ENCODE measurements around the gene LRRC40. TPM values are rescaled to one million over a fixed set of nuclear protein-coding genes. Genes with fewer than 3 reads are reported as not detected.
"Not testable (repeated sequence)": the region's sequence is repeated elsewhere in the genome, so short reads cannot be mapped to it uniquely, and the experiment has no call there.

Gene LRRC40
- total and polyA plus RNA-seq, 2 donors (not counting 3 experiments of a cell fraction or from before 2014, with no cell fraction given): 8.1 to 21.1 TPM

DNA sequence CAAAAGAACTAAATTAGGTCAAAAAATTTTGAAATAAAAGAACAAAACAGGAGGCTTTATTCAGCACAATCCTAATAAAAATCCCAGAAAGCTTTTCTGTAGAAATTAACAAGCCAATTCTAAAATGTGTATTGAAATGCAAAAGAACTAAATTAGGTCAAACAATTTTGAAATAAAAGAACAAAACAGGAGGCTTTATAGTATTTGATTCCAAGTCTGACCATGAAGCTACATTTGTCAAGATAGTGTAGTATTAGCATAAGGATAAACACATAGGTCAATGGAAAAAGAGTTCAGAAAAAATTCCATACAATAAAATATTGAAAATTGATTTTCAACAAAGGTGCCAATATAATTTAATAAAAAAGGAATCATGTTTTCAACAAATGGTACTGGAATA is 10.8 kb downstream of the LRRC40 start:
- Histone ChIP-seq H3K27me3 (ENCODE audit: control insufficient read depth in 2 of 2, insufficient read depth in 2 of 2, low read length in 2 of 2) (no peaks in the 10 kb centered on the region), H3K9ac (replicated peaks; ENCODE audit: extremely low read depth, insufficient read depth, low read length) (no peak overlapping the region), H4K20me1 (replicated peaks; ENCODE audit: control insufficient read depth, extremely low read depth, insufficient read depth, low read length) (no peaks in the 10 kb centered on the region), H3K9me1 (replicated peaks; ENCODE audit: control insufficient read depth, extremely low read depth, insufficient read depth, low read length) (no peaks in the 10 kb centered on the region), H3K9me3 (replicated peaks; ENCODE audit: control insufficient read depth, insufficient read depth, low read length) (no peaks in the 10 kb centered on the region), H2AFZ (ENCODE audit: low read depth, low read length) (no peak overlapping the region), H3K4me2 (ENCODE audit: insufficient read depth, low read length) (no peak overlapping the region), H3K79me2 (ENCODE audit: control insufficient read depth, insufficient read depth, low read length) (peaks cover 70% of the 10 kb centered on the region), H3K4me3 (replicated peaks in 1 of 3; ENCODE audit: insufficient read depth in 1 of 3, low read depth in 1 of 3, low read length in 3 of 3) (no peak overlapping the region), H3K4me1 (ENCODE audit: control insufficient read depth, extremely low read depth, insufficient read depth, low read length) (no peaks in the 10 kb centered on the region), H3K36me3 (ENCODE audit: control insufficient read depth in 2 of 2, extremely low read depth in 1 of 2, insufficient read depth in 2 of 2, low read length in 2 of 2) (no peaks in the 10 kb centered on the region), H3K27ac (ENCODE audit: insufficient read depth, low read depth, low read length) (no peak overlapping the region)
- ChIA-PET CTCF (no interaction called here), POLR2A (no interaction called here)
- no peak for TF ChIP-seq JUN (IDR thresholded peaks at IDR 0.05; ENCODE audit: borderline replicate concordance, insufficient read depth, insufficient read length, low read depth)
- no peak for TF ChIP-seq POLR2A (IDR thresholded peaks at IDR 0.05; ENCODE audit: low read depth, low read length)
- TF ChIP-seq MYC (IDR thresholded peaks at IDR 0.05; ENCODE audit: low read depth, low read length): no peak
- no peak for TF ChIP-seq POLR2AphosphoS5 (IDR thresholded peaks at IDR 0.05; ENCODE audit: insufficient read depth, low read depth, low read length)
- no peak for TF ChIP-seq FOS (IDR thresholded peaks at IDR 0.05; ENCODE audit: borderline replicate concordance, insufficient read depth, low read length)
- DNase-seq (ENCODE audit: low read depth, low spot score) (no peak), FAIRE-seq (no peak)
- dilution Hi-C loops (cut with MboI; ENCODE audit: extremely low pct_ligation_motif_present, low sequenced_read_pairs) (no loop called here), intact Hi-C loops (cut with micrococcal nuclease) (no loop called here)
- BruUV-seq (replicated peaks): no TSS peak

DNA sequence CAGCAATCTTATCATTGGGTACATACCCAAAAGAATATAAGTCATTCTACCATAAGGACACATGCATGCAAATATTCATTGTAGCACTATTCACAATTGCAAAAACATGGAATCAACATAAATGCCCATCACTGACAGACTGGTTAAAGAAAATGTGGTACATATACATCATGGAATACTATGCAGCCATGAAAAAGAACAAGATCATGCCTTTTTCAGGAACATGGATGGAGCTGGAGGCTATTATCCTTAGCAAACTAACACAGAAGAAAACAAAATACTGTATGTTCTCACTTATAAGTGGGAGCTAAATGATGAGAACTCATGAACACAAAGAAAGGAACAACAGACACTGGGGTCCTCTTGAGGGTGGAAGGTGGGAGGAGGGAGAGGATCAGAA is 12.9 kb downstream of the LRRC40 start:
- dilution Hi-C loops (cut with MboI; ENCODE audit: extremely low pct_ligation_motif_present, low sequenced_read_pairs); H2AFZ ChIP-seq (ENCODE audit: low read depth, low read length); intact Hi-C loops (cut with micrococcal nuclease); H3K4me2 ChIP-seq (ENCODE audit: insufficient read depth, low read length); H3K36me3 ChIP-seq (ENCODE audit: control insufficient read depth in 2 of 2, extremely low read depth in 1 of 2, insufficient read depth in 2 of 2, low read length in 2 of 2); BruUV-seq (replicated peaks); H4K20me1 ChIP-seq (replicated peaks; ENCODE audit: control insufficient read depth, extremely low read depth, insufficient read depth, low read length); POLR2A ChIA-PET; H3K9me1 ChIP-seq (replicated peaks; ENCODE audit: control insufficient read depth, extremely low read depth, insufficient read depth, low read length); H3K27me3 ChIP-seq (ENCODE audit: control insufficient read depth in 2 of 2, insufficient read depth in 2 of 2, low read length in 2 of 2); DNase-seq (ENCODE audit: low read depth, low spot score); H3K9me3 ChIP-seq (replicated peaks; ENCODE audit: control insufficient read depth, insufficient read depth, low read length); H3K27ac ChIP-seq (ENCODE audit: insufficient read depth, low read depth, low read length); CTCF ChIA-PET; H3K9ac ChIP-seq (replicated peaks; ENCODE audit: extremely low read depth, insufficient read depth, low read length); FAIRE-seq; H3K4me3 ChIP-seq (replicated peaks in 1 of 3; ENCODE audit: insufficient read depth in 1 of 3, low read depth in 1 of 3, low read length in 3 of 3); H3K4me1 ChIP-seq (ENCODE audit: control insufficient read depth, extremely low read depth, insufficient read depth, low read length): not testable (repeated sequence)
- H3K79me2 ChIP-seq (ENCODE audit: control insufficient read depth, insufficient read depth, low read length): peaks cover 62% of the 10 kb centered on the region
